Testis (tissue), 3 donors: Measurements from ENCODE around the gene TMEM40. TPM values are rescaled to one million over a fixed set of nuclear protein-coding genes. Genes with fewer than 3 reads are reported as not detected.

ENCODE experiments used
- DNase-seq: peaks from one replicate; pipeline ENCODE4 v3.0.0-alpha.2; 2019
- H3K27ac ChIP-seq, 2 donors: fragments of 200-600 bp; sonication (generic); one replicate each; pipeline ENCODE4 v1.5.1; 2019
- H3K27me3 ChIP-seq: fragments of 200-600 bp; sonication (generic); one replicate; pipeline ENCODE4 v1.5.1; 2019
- H3K36me3 ChIP-seq: fragments of 200-600 bp; sonication (generic); one replicate; pipeline ENCODE4 v1.5.1; 2017; ENCODE audit warnings: low read depth; ENCODE audit errors: missing control alignments
- H3K4me1 ChIP-seq: fragments of 200-600 bp; sonication (generic); one replicate; pipeline ENCODE4 v1.5.1; 2019
- H3K4me3 ChIP-seq, 2 donors: fragments of 200-600 bp; sonication (generic); one replicate each; pipeline ENCODE4 v1.5.1; 2017 to 2019
- H3K9me3 ChIP-seq: fragments of 200-600 bp; sonication (generic); one replicate; pipeline ENCODE4 v1.5.1; 2017
- CTCF ChIP-seq, 3 experiments: fragments of 450-650 bp in 2 of 3; fragments of 200-600 bp in 1 of 3; sonication (generic) in 1 of 3; IDR thresholded peaks; one replicate each; pipeline ENCODE4 v1.5.1; 2016 to 2019; ENCODE audit warnings: antibody characterized with exemption in 3 of 3, mild to moderate bottlenecking in 2 of 3, moderate library complexity in 1 of 3
- POLR2A ChIP-seq: fragments of 450-650 bp; IDR thresholded peaks from one replicate; pipeline ENCODE4 v1.6.1; 2017; ENCODE audit warnings: antibody characterized with exemption, mild to moderate bottlenecking, moderate library complexity
- WGBS, 2 donors: methylation state at CpG; one replicate each; pipeline ENCODE4 v1.1.5; 2018; 5-methylcytosine and 5-hydroxymethylcytosine counted together
- intact Hi-C: fragments of 100-400 bp; cut with DNase I; formaldehyde crosslinking; loops from one replicate; pipeline ENCODE4 v1.15.1; 2023; ENCODE audit warnings: low total_unique reads
- polyA plus RNA-seq: library from polyadenylated mRNA; stranded (reverse); fragments of 350-450 nt; fragmentation: Illumina TruSeq; extraction: RNeasy Lipid Tissue Mini Kit (QIAGEN cat#74804); gene quantifications from one replicate; pipeline ENCODE4 v1.2.3, GENCODE V29; 2014; ENCODE audit warnings: low read depth, low replicate concordance; ENCODE audit not compliant: insufficient read depth
- total RNA-seq, 2 donors: library from RNA; depleted of rRNA; stranded (reverse); fragments of >200 nt; gene quantifications; one replicate each; pipeline ENCODE4 v1.2.3, GENCODE V29; 2016

TMEM40 gene
- total and polyA plus RNA-seq, 3 donors from 2014 or later, result 0.96 to 1.7 (median 1.5) TPM

GRCh38 chr3:12737833-12738232 is 21.2 kb downstream of the TMEM40 start:
- no peaks in the 10 kb centered on the region for H3K4me1 ChIP-seq
- WGBS, 2 donors, result 82 to 87% methylated on average over 6 of the region's 6 CpGs
- intact Hi-C loops, result no loop called here
- H3K4me3 ChIP-seq, result no peak overlapping the region
- H3K27me3 ChIP-seq, result no peaks in the 10 kb centered on the region
- no peak overlapping the region for H3K27ac ChIP-seq
- no peaks in the 10 kb centered on the region for H3K9me3 ChIP-seq
- no peaks in the 10 kb centered on the region for H3K36me3 ChIP-seq
- TF ChIP-seq CTCF (IDR thresholded peaks at IDR 0.05), result no peak
- no peak for TF ChIP-seq POLR2A
- DNase-seq, result no peak

- TF ChIP-seq CTCF (IDR thresholded peaks at IDR 0.05) (no peak), POLR2A (no peak)
- no peak overlapping the region for H3K4me3 ChIP-seq
- no peaks in the 10 kb centered on the region for H3K4me1 ChIP-seq
- H3K9me3 ChIP-seq, result no peaks in the 10 kb centered on the region
- no peak for DNase-seq
- no peaks in the 10 kb centered on the region for H3K36me3 ChIP-seq
- no peak overlapping the region for H3K27ac ChIP-seq
- WGBS, 2 donors, result 91 to 98% methylated on average over 2 of the region's 2 CpGs
- no peaks in the 10 kb centered on the region for H3K27me3 ChIP-seq
- intact Hi-C loops, result no loop called here
Measured at GRCh38 chr3:12737319-12737718, 21.7 kb downstream of the TMEM40 start.

GRCh38 chr3:12734960-12735359 is 24.1 kb downstream of the TMEM40 start:
- Histone ChIP-seq H3K27ac (no peak overlapping the region), H3K4me1 (no peaks in the 10 kb centered on the region), H3K4me3 (no peak overlapping the region), H3K36me3 (no peaks in the 10 kb centered on the region), H3K27me3 (no peaks in the 10 kb centered on the region), H3K9me3 (no peaks in the 10 kb centered on the region)
- WGBS, 2 donors, result 91 to 94% methylated on average over 4 of the region's 4 CpGs
- DNase-seq, result no peak
- intact Hi-C loops, result no loop called here
- no peak for TF ChIP-seq CTCF (IDR thresholded peaks at IDR 0.05)
- no peak for TF ChIP-seq POLR2A

- Histone ChIP-seq H3K4me1 (no peaks in the 10 kb centered on the region), H3K9me3 (no peaks in the 10 kb centered on the region), H3K4me3 (no peak overlapping the region), H3K27me3 (no peaks in the 10 kb centered on the region), H3K27ac (no peak overlapping the region), H3K36me3 (no peaks in the 10 kb centered on the region)
- WGBS, 2 donors, result 59 to 78% methylated on average over 3 of the region's 3 CpGs
- intact Hi-C loops, result no loop called here
- DNase-seq, result no peak
- TF ChIP-seq POLR2A, result no peak
- no peak for TF ChIP-seq CTCF (IDR thresholded peaks at IDR 0.05)
Measured at GRCh38 chr3:12733566-12733965, 25.5 kb downstream of the TMEM40 start.

GRCh38 chr3:12730506-12731242 is 28.4 kb downstream of the TMEM40 start:
- H3K4me1 ChIP-seq, result no peaks in the 10 kb centered on the region
- 82 to 84% methylated on average over 4 of the region's 4 CpGs for WGBS, 2 donors
- H3K36me3 ChIP-seq, result no peaks in the 10 kb centered on the region
- TF ChIP-seq POLR2A (no peak), CTCF (IDR thresholded peaks at IDR 0.05) (no peak)
- DNase-seq, result no peak
- intact Hi-C loops, result no loop called here
- no peak overlapping the region for H3K27ac ChIP-seq
- H3K9me3 ChIP-seq, result no peaks in the 10 kb centered on the region
- H3K4me3 ChIP-seq, result no peak overlapping the region
- H3K27me3 ChIP-seq, result no peaks in the 10 kb centered on the region
